CD4-positive, alpha-beta T cell treated with Interleukin-21 for 1 hour (primary cell): ENCODE results near the gene RHOH.
A peak's percentile ranks its signal among the peaks of the same experiment; 100 is the strongest.
"Not testable (repeated sequence)": the region's sequence is repeated elsewhere in the genome, so short reads cannot be mapped to it uniquely, and the experiment has no call there.

Experiments used
- DNase-seq: peaks from one replicate; pipeline ENCODE4 v3.0.0-alpha.2; 2020

Gene RHOH

GRCh38 chr4:40264995-40265909, 68.4 kb downstream of the RHOH start:
- peak; percentile 75 for DNase-seq

GRCh38 chr4:40265910-40266274, 69.1 kb downstream of the RHOH start:
- DNase-seq = no peak

- no peak for DNase-seq
These were observed 72.3 kb downstream of the RHOH start for GRCh38 chr4:40269133-40269532.

- DNase-seq = no peak
These were observed 73.8 kb downstream of the RHOH start for GRCh38 chr4:40270609-40271008.

- DNase-seq = no peak
These were observed 78.4 kb downstream of the RHOH start for GRCh38 chr4:40275065-40275730.

- no peak for DNase-seq
These were observed 79.7 kb downstream of the RHOH start for GRCh38 chr4:40276546-40276945.

- no peak for DNase-seq
These were observed 83.8 kb downstream of the RHOH start for GRCh38 chr4:40280586-40280985.

GRCh38 chr4:40281099-40281498, 84.3 kb downstream of the RHOH start:
- DNase-seq = no peak

- DNase-seq = no peak
These were observed 85.1 kb downstream of the RHOH start for GRCh38 chr4:40281913-40282312.

- not testable (repeated sequence) for DNase-seq
These were observed 86.0 kb downstream of the RHOH start for GRCh38 chr4:40282857-40283256.

- DNase-seq = no peak
These were observed 86.6 kb downstream of the RHOH start for GRCh38 chr4:40283413-40283812.

GRCh38 chr4:40283968-40284367, 87.1 kb downstream of the RHOH start:
- DNase-seq = peak; percentile 88

GRCh38 chr4:40285692-40286091, 88.9 kb downstream of the RHOH start:
- no peak for DNase-seq

- no peak for DNase-seq
These were observed 91.7 kb downstream of the RHOH start for GRCh38 chr4:40288566-40288965.

- DNase-seq = peak; percentile 48
These were observed 92.7 kb downstream of the RHOH start for GRCh38 chr4:40289366-40290188.

- not testable (repeated sequence) for DNase-seq
These were observed 93.9 kb downstream of the RHOH start for GRCh38 chr4:40290611-40291186.

GRCh38 chr4:40292313-40292759, 95.5 kb downstream of the RHOH start:
- no peak for DNase-seq

- DNase-seq = no peak
These were observed 97.5 kb downstream of the RHOH start for GRCh38 chr4:40294339-40294738.

GRCh38 chr4:40295030-40295429, 98.2 kb downstream of the RHOH start:
- DNase-seq = not testable (repeated sequence)

GRCh38 chr4:40295572-40295971, 98.7 kb downstream of the RHOH start:
- DNase-seq = no peak
